Omental fat pad (tissue), 4 donors: ENCODE measurements around the gene PPP1R12C. TPM values are rescaled to one million over a fixed set of nuclear protein-coding genes. Genes with fewer than 3 reads are reported as not detected.

Source experiments
- ATAC-seq: fragments of 150-250 bp; one replicate; pipeline ENCODE4 v1.9.1; 2016; ENCODE audit warnings: mild to moderate bottlenecking, moderate library complexity; ENCODE audit not compliant: low FRiP score
- DNase-seq: peaks from one replicate; pipeline ENCODE4 v3.0.0-alpha.2; 2019; ENCODE audit warnings: low spot score
- CTCF ChIP-seq, 3 donors: fragments of 450-650 bp; IDR thresholded peaks; one replicate each; pipeline ENCODE4 v1.5.1; 2016 to 2017; ENCODE audit warnings: antibody characterized with exemption in 3 of 3, mild to moderate bottlenecking in 3 of 3, moderate library complexity in 2 of 3
- total RNA-seq, 4 donors: library from RNA; depleted of rRNA; stranded (reverse); fragments of >200 nt; gene quantifications; one replicate each; pipeline ENCODE4 v1.1.0, GENCODE V29; 2016

Gene PPP1R12C
- total RNA-seq, 4 donors from 2014 or later: 59.9 to 127 (median 107) TPM

DNA sequence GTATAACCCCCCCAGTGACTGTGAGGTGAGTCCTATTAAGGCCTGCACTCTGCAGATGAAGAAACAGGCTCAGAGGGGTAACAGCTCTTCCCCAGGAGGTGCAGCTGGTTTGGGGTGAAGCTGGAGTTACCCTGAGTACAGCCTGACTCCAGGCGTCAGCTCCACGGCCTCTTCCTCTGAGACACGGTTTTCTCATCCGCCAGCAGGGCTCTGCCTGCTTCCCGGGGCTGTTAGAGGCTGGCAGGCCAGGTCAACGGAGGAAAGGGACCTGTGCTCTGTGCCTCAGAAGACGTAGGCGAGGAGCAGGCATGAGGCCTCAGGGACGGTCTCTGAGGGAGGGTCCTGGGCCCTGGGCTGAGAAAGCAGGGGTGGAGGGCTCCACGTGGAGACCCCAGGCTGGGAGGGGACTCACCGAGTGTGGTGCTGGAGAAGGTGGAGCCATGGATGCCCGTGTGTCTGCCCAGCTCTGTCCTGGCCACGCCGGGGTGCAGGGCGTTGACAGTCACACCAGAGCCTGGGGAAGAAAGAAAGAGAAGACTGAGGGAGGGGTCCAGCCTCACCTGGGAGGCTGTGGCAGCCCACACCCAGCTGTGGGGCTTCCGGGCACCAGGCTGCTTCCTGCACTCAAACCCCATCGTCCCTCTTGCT is 70.3 kb downstream of the PPP1R12C start:
- TF ChIP-seq CTCF (IDR thresholded peaks at IDR 0.05): no peak
- ATAC-seq: no peak

DNA sequence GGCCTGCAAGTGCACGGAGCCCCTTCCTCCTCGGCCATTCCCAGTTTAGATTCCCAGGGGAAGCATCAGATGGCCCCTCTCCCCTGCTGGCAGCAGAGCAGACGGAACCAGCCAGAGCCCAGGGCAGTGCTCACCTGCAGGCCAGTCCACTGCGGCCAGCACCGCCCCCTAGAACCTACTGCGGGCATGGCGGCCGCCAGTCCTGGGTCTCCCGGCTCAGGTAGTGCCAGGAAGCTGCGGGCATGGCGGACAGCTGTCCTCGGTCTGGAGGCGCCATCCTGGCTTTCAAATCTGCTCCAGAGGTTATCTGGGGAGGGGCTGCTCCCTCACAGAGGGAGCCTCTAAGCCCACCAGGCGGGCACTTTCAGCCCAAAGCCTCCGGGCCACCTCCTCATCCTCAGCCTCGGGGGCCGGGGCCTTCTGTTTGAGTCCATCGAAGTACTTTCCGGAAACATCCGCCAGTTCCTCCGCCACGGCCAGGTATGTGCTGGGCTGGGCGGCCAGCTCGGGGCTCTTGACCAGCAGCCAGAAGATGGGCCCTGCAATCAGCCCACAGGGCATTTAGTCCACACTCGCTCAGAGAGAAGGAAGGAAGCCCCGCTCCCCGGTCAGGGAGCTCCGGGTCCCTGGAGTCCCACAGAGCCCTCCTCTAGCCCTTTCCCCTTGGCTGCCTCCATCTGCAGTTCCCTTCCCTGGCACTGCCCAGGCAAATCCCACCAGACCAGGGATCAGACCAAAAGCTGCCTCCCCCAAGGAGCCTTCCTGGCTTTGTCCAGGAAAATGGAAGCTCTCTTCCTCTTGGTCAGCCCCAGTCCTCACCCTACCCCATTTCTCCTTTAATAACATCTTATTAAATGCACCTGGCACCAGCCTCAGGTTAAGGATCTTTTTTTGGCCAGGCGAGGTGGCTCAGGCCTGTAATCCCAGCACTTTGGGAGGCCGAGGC is 72.4 kb downstream of the PPP1R12C start:
- DNase-seq: no peak
- no peak for ATAC-seq
- no peak for TF ChIP-seq CTCF (IDR thresholded peaks at IDR 0.05)

More for the DNA sequence above, 70.3 kb downstream of the PPP1R12C start:
- no peak for DNase-seq

GRCh38 chr19:55044286-55044685 is 73.2 kb downstream of the PPP1R12C start:
- no peak for ATAC-seq
- TF ChIP-seq CTCF (IDR thresholded peaks at IDR 0.05): no peak
- DNase-seq: no peak

- TF ChIP-seq CTCF (IDR thresholded peaks at IDR 0.05): no peak
- DNase-seq: no peak
- no peak for ATAC-seq
Observed at GRCh38 chr19:55042688-55043087, 74.7 kb downstream of the PPP1R12C start.

DNA sequence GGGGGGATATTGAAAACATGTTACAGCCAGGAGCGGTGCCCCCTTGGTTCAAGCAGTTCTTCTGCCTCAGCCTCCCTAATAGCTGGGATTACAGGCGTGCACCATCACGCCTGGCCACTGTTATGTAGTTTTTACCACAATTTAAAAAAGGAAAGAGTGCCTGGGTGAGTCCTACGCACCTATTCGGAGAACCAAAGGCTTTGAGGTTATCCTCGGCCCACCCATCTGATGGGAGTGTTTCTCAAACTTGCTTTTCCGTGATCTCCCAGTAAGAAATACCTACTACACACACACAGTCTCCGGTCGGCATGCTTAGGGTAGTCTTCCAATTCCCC is 75.1 kb downstream of the PPP1R12C start:
- ATAC-seq (no peak), DNase-seq (no peak)
- TF ChIP-seq CTCF (IDR thresholded peaks at IDR 0.05): no peak

GRCh38 chr19:55041627-55042343 is 75.7 kb downstream of the PPP1R12C start:
- ATAC-seq: no peak
- no peak for DNase-seq
- TF ChIP-seq CTCF (IDR thresholded peaks at IDR 0.05): no peak
